HG02571 (cell line): Measurements from ENCODE around the gene BLOC1S5.
"Not testable (repeated sequence)": the region's sequence is repeated elsewhere in the genome, so short reads cannot be mapped to it uniquely, and the experiment has no call there.

ENCODE experiments used
- ATAC-seq: cut with Tn5 transposase; IDR thresholded peaks from one replicate; pipeline ENCODE4 v1.9.1; 2021; ENCODE audit warnings: mild to moderate bottlenecking, moderate library complexity; ENCODE audit not compliant: unreplicated experiment

Gene BLOC1S5

DNA sequence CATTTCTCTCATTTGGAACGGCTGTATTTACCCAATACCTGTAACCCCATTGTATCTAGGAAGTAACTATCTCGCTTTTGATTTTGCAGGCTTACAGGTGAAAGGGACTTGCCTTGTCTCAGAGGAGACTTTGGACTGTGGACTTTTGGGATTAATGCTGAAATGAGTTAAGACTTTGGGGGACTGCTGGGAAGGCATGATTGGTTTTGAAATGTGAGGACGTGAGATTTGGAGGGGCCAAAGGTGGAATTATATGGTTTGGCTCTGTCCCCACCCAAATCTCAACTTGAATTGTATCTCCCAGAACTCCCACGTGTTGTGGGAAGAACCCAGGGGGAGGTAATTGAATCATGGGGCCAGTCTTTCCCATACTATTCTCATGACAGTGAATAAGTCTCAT is 18.4 kb downstream of the BLOC1S5 start:
- not testable (repeated sequence) for ATAC-seq

DNA sequence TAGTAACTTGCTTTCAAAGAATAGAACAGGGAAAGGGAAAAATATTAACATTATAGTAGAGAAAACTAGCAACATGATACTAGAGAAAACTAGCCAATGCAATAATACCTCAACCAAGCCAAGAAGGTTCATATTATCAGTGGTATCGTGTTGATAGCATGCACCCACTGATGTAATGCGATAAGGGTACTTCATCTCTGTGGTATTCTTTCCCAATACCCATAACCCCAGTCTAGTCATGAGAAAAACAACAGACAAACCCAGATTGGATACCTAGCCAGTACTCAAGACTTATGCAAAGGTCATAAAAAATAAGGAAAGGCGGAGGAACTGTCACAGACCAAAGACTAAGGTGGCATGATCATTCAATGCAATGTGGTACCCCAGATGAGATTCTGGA is 21.0 kb downstream of the BLOC1S5 start:
- ATAC-seq, result no peak

DNA sequence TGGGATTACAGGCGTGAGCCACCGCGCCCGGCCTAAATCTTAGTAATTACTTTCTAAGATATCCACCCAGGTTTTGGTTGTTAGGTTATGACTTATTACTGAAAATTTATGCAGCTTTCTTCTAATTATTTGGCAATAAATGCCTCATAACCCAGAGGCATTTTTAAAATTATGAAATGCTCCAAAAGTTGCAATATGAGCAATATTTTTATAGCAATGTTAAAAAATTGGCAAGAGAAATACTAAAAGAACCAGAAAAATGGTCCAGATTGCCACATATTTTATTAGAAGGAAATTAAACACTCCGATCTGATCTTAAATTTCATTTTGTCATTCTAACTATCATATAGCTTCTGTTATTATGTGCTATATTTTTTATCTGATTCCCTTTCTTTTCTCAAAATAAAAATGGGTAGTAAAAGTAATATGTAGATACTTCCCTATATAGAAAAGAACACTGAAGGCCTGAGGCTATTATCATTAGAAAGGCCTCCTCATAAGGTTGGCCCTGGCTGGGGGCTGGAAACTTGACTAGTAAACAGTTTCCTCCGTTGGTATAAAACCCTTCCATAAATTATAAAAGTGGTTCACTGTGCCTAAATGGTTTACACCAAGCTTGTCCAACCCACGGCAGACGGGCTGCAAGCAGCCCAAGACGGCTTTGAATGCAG is 22.1 kb downstream of the BLOC1S5 start:
- ATAC-seq, result no peak

- not testable (repeated sequence) for ATAC-seq
These were observed 30.1 kb downstream of the BLOC1S5 start for GRCh38 chr6:8034107-8034506.

- no peak for ATAC-seq
These were observed 33.3 kb downstream of the BLOC1S5 start for GRCh38 chr6:8030920-8031319.

DNA sequence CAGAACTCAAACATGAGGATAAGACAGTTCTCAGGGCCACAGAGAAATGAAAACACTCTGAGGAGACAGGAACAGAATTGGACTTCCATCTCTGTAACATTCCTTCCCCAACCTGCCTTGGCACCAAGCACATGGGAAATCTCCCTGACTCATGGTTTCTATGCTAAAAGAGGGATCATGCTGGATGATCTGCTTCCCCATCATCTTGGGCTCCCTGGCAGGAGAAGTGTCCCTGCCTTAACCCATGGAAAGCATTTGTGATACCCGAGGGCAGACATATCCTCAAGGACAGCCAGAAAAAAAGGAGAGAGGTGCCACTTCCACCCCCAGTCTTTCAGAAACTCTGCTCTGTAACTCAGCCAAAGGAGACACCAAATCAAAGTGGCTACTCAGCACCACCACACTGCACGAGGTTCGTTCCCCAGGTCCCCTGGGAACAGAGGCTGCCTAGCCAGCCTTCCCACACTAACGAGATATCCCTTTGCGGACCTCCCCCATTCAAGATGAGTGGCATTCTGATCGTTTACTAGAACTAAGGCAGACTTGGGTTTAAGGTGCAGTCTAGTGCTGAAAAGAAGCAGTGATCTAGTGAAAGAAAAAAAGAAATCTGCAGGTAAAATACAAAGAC is 34.8 kb downstream of the BLOC1S5 start:
- ATAC-seq, result no peak

- no peak for ATAC-seq
These were observed 36.1 kb downstream of the BLOC1S5 start for GRCh38 chr6:8027965-8028651.

GRCh38 chr6:8026800-8027199 is 37.4 kb downstream of the BLOC1S5 start:
- no peak for ATAC-seq

GRCh38 chr6:8025191-8025590 is 39.0 kb downstream of the BLOC1S5 start:
- no peak for ATAC-seq

GRCh38 chr6:8023638-8024037 is 40.6 kb downstream of the BLOC1S5 start:
- ATAC-seq, result no peak

- ATAC-seq, result no peak
These were observed 44.1 kb downstream of the BLOC1S5 start for GRCh38 chr6:8020083-8020482.

DNA sequence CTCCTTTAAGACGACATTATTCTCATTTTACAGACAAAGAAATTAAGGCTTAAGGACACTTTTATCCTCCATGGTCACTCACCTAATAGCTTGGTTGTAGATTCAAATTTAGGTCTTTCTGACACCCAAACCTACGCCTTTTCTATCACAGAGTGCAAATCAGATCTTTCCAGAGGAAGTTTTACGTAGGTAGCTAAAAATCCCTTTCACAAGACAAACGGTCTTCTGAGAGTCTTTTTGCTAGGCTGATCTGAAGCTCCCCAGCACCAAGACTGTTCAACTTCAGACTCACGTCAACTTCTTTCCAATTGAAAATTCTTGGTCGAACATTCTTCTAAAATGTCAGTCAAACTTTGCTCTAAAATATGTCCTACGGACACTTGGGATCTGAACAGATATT is 46.5 kb downstream of the BLOC1S5 start:
- no peak for ATAC-seq

DNA sequence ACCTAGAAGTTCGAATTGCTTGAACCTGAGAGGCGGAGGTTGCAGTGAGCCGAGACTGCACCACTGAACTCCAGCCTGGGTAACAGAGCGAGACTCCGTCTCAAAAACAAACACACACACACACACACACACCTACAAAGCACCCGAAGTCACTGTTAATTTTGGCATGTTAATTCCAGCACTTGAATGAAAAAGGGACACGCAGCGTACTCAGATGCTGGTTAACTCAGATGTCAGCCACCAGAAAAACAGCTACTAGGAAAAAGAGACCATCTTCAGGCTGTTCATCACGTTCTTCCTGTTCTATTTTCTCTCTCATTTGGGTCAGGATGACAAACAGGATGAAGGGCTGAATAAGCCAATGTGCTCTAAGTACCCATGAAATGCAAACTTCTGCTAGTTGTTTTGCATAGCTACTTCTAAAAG is 46.9 kb downstream of the BLOC1S5 start:
- no peak for ATAC-seq

DNA sequence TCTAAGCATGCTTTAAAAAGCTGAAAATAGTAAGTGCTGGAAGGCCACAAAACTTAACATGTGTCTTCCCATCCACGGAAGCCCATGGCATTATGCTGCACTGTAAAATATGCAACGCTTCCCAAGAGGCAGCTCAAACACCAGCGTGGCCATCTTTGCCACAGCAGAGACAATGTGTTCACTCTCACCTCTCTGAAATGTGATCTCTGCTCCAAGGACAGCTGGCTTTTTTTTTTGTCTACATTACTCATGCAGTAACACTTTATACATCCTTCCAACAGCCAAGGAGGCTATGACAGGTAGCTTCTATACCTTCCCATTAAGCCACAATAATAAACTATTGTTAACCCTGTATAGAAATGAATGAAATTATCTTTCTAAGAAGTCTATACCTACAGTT is 49.2 kb downstream of the BLOC1S5 start:
- ATAC-seq, result no peak

GRCh38 chr6:8013763-8014162 is 50.4 kb downstream of the BLOC1S5 start:
- no peak for ATAC-seq

- no peak for ATAC-seq
These were observed 58.0 kb downstream of the BLOC1S5 start for GRCh38 chr6:8006208-8006607.

DNA sequence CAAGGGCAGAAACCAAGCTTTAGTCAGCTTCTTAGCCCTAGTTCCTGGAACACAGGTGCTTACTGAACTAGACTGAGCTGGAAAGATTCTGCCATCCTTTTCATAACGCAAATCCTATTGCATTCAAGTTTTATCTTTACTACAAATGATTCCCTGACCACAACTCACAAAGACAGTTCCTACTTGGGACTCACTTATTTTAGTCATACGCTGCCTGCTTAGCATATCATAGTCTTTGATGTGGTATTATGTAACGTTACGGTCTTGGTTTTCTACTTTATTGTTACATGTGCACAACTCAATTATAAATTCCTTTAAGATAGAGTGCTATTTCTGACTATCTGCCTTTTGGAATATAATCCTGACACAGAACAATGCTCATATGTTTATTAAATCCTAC is 59.1 kb downstream of the BLOC1S5 start:
- no peak for ATAC-seq

GRCh38 chr6:8000636-8001035 is 63.6 kb downstream of the BLOC1S5 start:
- ATAC-seq, result no peak

- no peak for ATAC-seq
These were observed 64.0 kb downstream of the BLOC1S5 start for GRCh38 chr6:8000188-8000596.

GRCh38 chr6:7999201-7999600 is 65.0 kb downstream of the BLOC1S5 start:
- no peak for ATAC-seq

DNA sequence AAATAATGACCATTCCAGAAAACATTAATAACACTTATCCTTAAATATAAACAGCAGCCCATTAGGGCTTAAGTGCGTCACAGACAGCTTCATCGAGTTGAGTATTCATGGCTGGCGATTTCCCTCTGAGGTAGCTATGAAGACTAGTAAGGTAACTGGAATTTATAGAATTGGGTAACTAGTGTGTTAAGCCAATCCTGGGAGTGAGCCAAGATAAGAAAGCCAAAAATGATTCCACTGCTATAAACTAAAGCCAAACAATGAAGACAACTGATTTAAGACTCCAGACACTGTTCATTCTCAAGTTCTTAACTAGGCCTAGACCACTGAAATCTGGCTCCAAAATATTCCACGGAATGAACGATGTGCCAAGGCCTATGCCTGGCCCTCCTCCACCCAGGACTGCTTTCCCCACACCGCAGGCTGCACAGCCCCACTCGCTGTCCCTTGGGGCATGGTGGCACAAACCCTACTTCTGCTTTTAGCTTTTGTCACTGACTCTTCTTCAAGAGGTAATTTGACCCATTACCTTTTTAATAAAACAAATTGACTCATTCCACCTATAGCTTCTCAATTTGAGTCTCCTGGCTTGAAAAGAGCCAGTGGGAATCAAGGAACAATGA is 66.0 kb downstream of the BLOC1S5 start:
- no peak for ATAC-seq

GRCh38 chr6:7997286-7997685 is 66.9 kb downstream of the BLOC1S5 start:
- ATAC-seq, result no peak
